K562 (cell line): ENCODE data around the gene KCNAB1. TPM values are rescaled to one million over a fixed set of nuclear protein-coding genes. Genes with fewer than 3 reads are reported as not detected.

Experiments
- ATAC-seq: fragments of 200-7000 bp; cut with Tn5 transposase; 3 replicates; pipeline ENCODE4 v1.9.1; 2020; ENCODE audit warnings: moderate library complexity
- BruUV-seq: library from RNA; stranded (reverse); fragments of 400-500 nt; replicated peaks from 2 replicates; lab custom pipeline; 2021; lab: Mats Ljungman, UMichigan
- CTCF ChIA-PET: fragments of 300-600 bp; formaldehyde crosslinking; extraction: SDS; loops from one replicate; lab custom pipeline; 2021; ENCODE audit warnings: low intra/inter-chr PET ratio; lab: Yijun Ruan, JAX
- POLR2A ChIA-PET: fragments of 300-600, 350-650 bp; sonication (Branson Sonifier 250); formaldehyde crosslinking; extraction: SDS; loops from one replicate; lab custom pipeline; 2021; ENCODE audit warnings: antibody characterized with exemption, inconsistent platforms; lab: Yijun Ruan, JAX
- DNase-seq, 4 experiments: peaks; one replicate each; pipeline versions ENCODE4 v3.0.0 to v3.0.0-alpha.2; 2011 to 2018; ENCODE audit warnings: low spot score in 3 of 4, mixed read lengths in 3 of 4; ENCODE audit errors: extremely low read depth in 1 of 4
- FAIRE-seq: peaks from 2 replicates; lab custom pipeline; 2011; peaks lifted over from hg19 to GRCh38; lab: Jason Lieb, UNC
- H2AFZ ChIP-seq: 2 replicates; pipeline ENCODE4 v1.6.0; 2011; ENCODE audit warnings: low read depth, low read length, control low read depth, inconsistent platforms
- H3K27ac ChIP-seq: fragments of 200-600 bp; 3 replicates; pipeline ENCODE4 v1.8.0; 2011; ENCODE audit warnings: low read depth, mild to moderate bottlenecking, control low read depth, inconsistent platforms, low read length, moderate library complexity, mixed read lengths; ENCODE audit errors: extremely low read depth
- H3K27me3 ChIP-seq, 2 experiments: fragments of 300-600 bp in 1 of 2; 2 replicates in 1 of 2; 3 replicates in 1 of 2; pipeline versions ENCODE4 v1.6.0 to v1.8.0; 2011; ENCODE audit warnings: inconsistent platforms in 2 of 2, low read length in 2 of 2, mild to moderate bottlenecking in 1 of 2, mixed read lengths in 1 of 2, moderate library complexity in 1 of 2; ENCODE audit not compliant: control insufficient read depth in 2 of 2, insufficient read depth in 2 of 2
- H3K36me3 ChIP-seq: fragments of 300-600 bp; 3 replicates; pipeline ENCODE4 v1.8.0; 2011; ENCODE audit warnings: mild to moderate bottlenecking, low read length, inconsistent platforms; ENCODE audit not compliant: control insufficient read depth, insufficient read depth
- H3K4me1 ChIP-seq, 2 experiments: fragments of 200-600 bp in 1 of 2; replicated peaks in 1 of 2; 2 replicates in 1 of 2; 3 replicates in 1 of 2; pipeline versions ENCODE4 v1.5.1 to v1.8.0; 2011; ENCODE audit warnings: inconsistent platforms in 2 of 2, low read length in 2 of 2, mild to moderate bottlenecking in 1 of 2, mixed read lengths in 1 of 2, moderate library complexity in 1 of 2; ENCODE audit not compliant: control insufficient read depth in 2 of 2, insufficient read depth in 2 of 2
- H3K4me2 ChIP-seq: 2 replicates; pipeline ENCODE4 v1.6.1; 2011; ENCODE audit warnings: low read length, control low read depth, inconsistent platforms, mixed read lengths; ENCODE audit not compliant: insufficient read depth
- H3K4me3 ChIP-seq: fragments of 200-600 bp; sonication (generic), shearing (Covaris generic); 2 replicates; pipeline ENCODE4 v1.5.1; 2016; ENCODE audit warnings: control low read depth, inconsistent platforms
- H3K79me2 ChIP-seq: fragments of 200-600 bp; 3 replicates; pipeline ENCODE4 v1.8.0; 2011; ENCODE audit warnings: low read length, inconsistent platforms; ENCODE audit not compliant: control insufficient read depth, insufficient read depth
- H3K9ac ChIP-seq, 2 experiments: 2 replicates each; pipeline versions ENCODE4 v1.6.0 to v1.6.1; 2011; ENCODE audit warnings: low read depth in 2 of 2, low read length in 2 of 2, control low read depth in 1 of 2, inconsistent platforms in 1 of 2, mild to moderate bottlenecking in 1 of 2, mixed read lengths in 1 of 2; ENCODE audit not compliant: insufficient read depth in 1 of 2
- H3K9me1 ChIP-seq: one replicate; pipeline ENCODE4 v1.6.0; 2011; ENCODE audit warnings: inconsistent platforms, mild to moderate bottlenecking, low read length, moderate library complexity; ENCODE audit not compliant: control insufficient read depth, insufficient read depth
- H3K9me3 ChIP-seq: replicated peaks from 2 replicates; pipeline ENCODE4 v1.5.1; 2011; ENCODE audit warnings: low read depth, low read length, inconsistent platforms; ENCODE audit not compliant: control insufficient read depth, insufficient read depth
- H4K20me1 ChIP-seq: replicated peaks from 2 replicates; pipeline ENCODE4 v1.6.1; 2011; ENCODE audit warnings: low read length, inconsistent platforms, mixed read lengths; ENCODE audit not compliant: control insufficient read depth, insufficient read depth
- ARID3A ChIP-seq: IDR thresholded peaks from 2 replicates; pipeline ENCODE4 v1.6.1; 2012; ENCODE audit warnings: low read depth, low read length, improper control_type of control experiment, borderline replicate concordance
- ATF2 ChIP-seq: sonication (generic); formaldehyde crosslinking; IDR thresholded peaks from 2 replicates; pipeline ENCODE4 v1.8.1; 2022; ENCODE audit warnings: missing genetic modification reagents
- BRCA1 ChIP-seq, 2 experiments: fragments of 450-650 bp in 1 of 2; sonication (generic) in 1 of 2; formaldehyde crosslinking in 1 of 2; IDR thresholded peaks; 2 replicates each; pipeline versions ENCODE4 v1.5.0 to v1.6.1; 2017 to 2020; ENCODE audit warnings: mild to moderate bottlenecking in 1 of 2, missing genetic modification reagents in 1 of 2
- CCNT2 ChIP-seq: IDR thresholded peaks from 2 replicates; pipeline ENCODE4 v1.6.1; 2011; ENCODE audit warnings: borderline replicate concordance, low read depth, mild to moderate bottlenecking, moderate library complexity, mixed read lengths, low read length; ENCODE audit not compliant: insufficient read length; ENCODE audit errors: extremely low read depth
- CREM ChIP-seq: IDR thresholded peaks from 2 replicates; pipeline ENCODE4 v1.6.1; 2014; ENCODE audit warnings: antibody characterized with exemption, low read depth
- E2F4 ChIP-seq: sonication (generic); formaldehyde crosslinking; IDR thresholded peaks from 2 replicates; pipeline ENCODE4 v1.8.0; 2022; ENCODE audit warnings: mild to moderate bottlenecking, low read depth, missing genetic modification reagents
- GABPA ChIP-seq: fragments of 200-800 bp; sonication (Bioruptor generic); conservative IDR thresholded peaks from 2 replicates; pipeline ENCODE4 v1.6.1; 2016; ENCODE audit warnings: low read depth, missing genetic modification characterization, missing compliant biosample characterization
- HNRNPLL ChIP-seq: fragments of 200-400 bp; formaldehyde crosslinking; IDR thresholded peaks from 2 replicates; pipeline ENCODE4 v1.6.1; 2017; ENCODE audit warnings: low read length, low read depth, mild to moderate bottlenecking; ENCODE audit not compliant: poor library complexity, severe bottlenecking
- MITF ChIP-seq: IDR thresholded peaks from 2 replicates; pipeline ENCODE4 v1.6.1; 2014; ENCODE audit warnings: antibody characterized with exemption
- MYNN ChIP-seq, 2 experiments: sonication (generic); formaldehyde crosslinking in 1 of 2; IDR thresholded peaks; 2 replicates each; pipeline versions ENCODE4 v1.5.0 to v1.6.1; 2016 to 2020; ENCODE audit warnings: antibody characterized with exemption in 1 of 2, missing genetic modification reagents in 1 of 2
- POLR2A ChIP-seq: fragments of 450-650 bp; conservative IDR thresholded peaks from 2 replicates; pipeline ENCODE4 v1.6.1; 2016
- SAP30 ChIP-seq: fragments of 200-600 bp; sonication (generic); IDR thresholded peaks from 2 replicates; pipeline ENCODE4 v1.6.1; 2012; ENCODE audit warnings: borderline replicate concordance, low read depth, mild to moderate bottlenecking, moderate library complexity, low read length, control low read depth, inconsistent platforms; ENCODE audit not compliant: insufficient read depth, poor library complexity, severe bottlenecking
- XRCC4 ChIP-seq: IDR thresholded peaks from one replicate; pipeline ENCODE4 v1.6.1; 2011; ENCODE audit not compliant: insufficient read depth, insufficient read length; ENCODE audit errors: extremely low read depth
- ZNF140 ChIP-seq: fragments of 250-450 bp; sonication (Bioruptor Pico); IDR thresholded peaks from 2 replicates; pipeline ENCODE4 v1.8.0; 2021; ENCODE audit warnings: moderate library complexity, mild to moderate bottlenecking, inconsistent platforms
- ZZZ3 ChIP-seq: fragments of 450-650 bp; IDR thresholded peaks from 2 replicates; pipeline ENCODE4 v1.6.1; 2016; ENCODE audit warnings: antibody characterized with exemption, mild to moderate bottlenecking, moderate library complexity
- WGBS: fragments of 100-300 bp; shearing (Covaris generic); methylation state at CpG from one replicate; pipeline ENCODE4 v1.1.6; 2016; ENCODE audit warnings: low coverage, mixed read lengths; ENCODE audit not compliant: insufficient coverage; ENCODE audit errors: missing lambda C conversion rate; 5-methylcytosine and 5-hydroxymethylcytosine counted together
- in situ Hi-C: fragments of 300-500 bp; cut with MboI; formaldehyde crosslinking; loops from 4 replicates; pipeline ENCODE4 v1.15.0; 2018; ENCODE audit warnings: inconsistent platforms, mixed read lengths
- intact Hi-C: fragments of 100-400 bp; cut with micrococcal nuclease; formaldehyde crosslinking; loops from 2 replicates; pipeline ENCODE4 v1.14.2; 2022
- polyA plus RNA-seq, 8 experiments: library from polyadenylated mRNA; depleted of rRNA in 4 of 8; stranded (reverse) in 5 of 8; unstranded in 3 of 8; fragments of >200 nt; fragmentation: Nextera tagmentation in 2 of 8; fragmentation: Illumina TruSeq in 1 of 8; extraction: Ambion mirVana in 2 of 8; extraction: Trizol in 1 of 8; gene quantifications; 2 replicates each; pipeline versions ENCODE4 v1.2.1 to v1.2.3, GENCODE V29; 2011 to 2014; ENCODE audit warnings: inconsistent platforms in 1 of 8, missing spikeins in 1 of 8
- total RNA-seq, 7 experiments: library from RNA; depleted of rRNA in 6 of 7; stranded (reverse); fragments of >200 nt in 6 of 7; fragmentation: Illumina TruSeq in 2 of 7; extraction: Trizol in 2 of 7; gene quantifications; 2 replicates each; pipeline versions ENCODE4 v1.2.1 to v1.2.3, GENCODE V29; 2011 to 2021; ENCODE audit warnings: low replicate concordance in 1 of 7
- TF ChIP-seq, protein P1 (sequence below): fragments of 250-450 bp; sonication (Bioruptor Pico); IDR thresholded peaks from 2 replicates; pipeline ENCODE4 v1.4.0; 2020

The KCNAB1 gene
- total and polyA plus RNA-seq, 9 of the 15 experiments (the other 6 are each of a cell fraction or from before 2014, with no cell fraction given), result 0.14 to 1.2 (median 0.51) TPM

DNA sequence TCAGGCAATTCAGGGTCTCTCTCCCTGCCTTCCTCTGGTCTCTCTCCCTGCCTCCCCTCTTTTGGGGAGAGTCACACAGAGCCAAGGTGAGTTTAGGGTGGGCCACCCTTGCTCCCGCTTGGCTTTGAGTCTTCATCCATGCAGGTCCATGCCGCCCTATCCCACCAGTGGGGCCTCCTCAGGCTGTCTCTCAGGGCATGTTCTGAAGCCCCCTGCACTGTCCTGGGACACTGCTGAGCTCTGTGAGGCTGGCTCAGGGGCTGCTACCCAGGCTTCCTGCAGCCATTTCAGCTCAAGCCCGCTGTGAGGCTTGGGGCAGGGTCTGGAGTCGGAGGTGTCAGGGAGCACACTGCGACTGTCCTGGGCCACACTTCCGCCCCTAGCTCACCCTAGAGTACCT, 231.4 kb downstream of the KCNAB1 start:
- H3K27ac ChIP-seq, result no peak overlapping the region
- no peak overlapping the region for H3K4me3 ChIP-seq
- in situ Hi-C loops (no loop called here), intact Hi-C loops (no loop called here)
- FAIRE-seq, result no peak
- ChIA-PET CTCF (no interaction called here), POLR2A (no interaction called here)
- H3K27me3 ChIP-seq, result peaks cover 0 to 19% of the 10 kb centered on the region in 2 experiments; a peak in 2 of 5 replicates
- no peaks in the 10 kb centered on the region for H3K36me3 ChIP-seq
- no peaks in the 10 kb centered on the region for H3K9me3 ChIP-seq
- H2AFZ ChIP-seq, result no peak overlapping the region
- no peaks in the 10 kb centered on the region for H4K20me1 ChIP-seq
- H3K4me2 ChIP-seq, result no peak overlapping the region
- H3K79me2 ChIP-seq, result no peaks in the 10 kb centered on the region
- no peak overlapping the region; a peak in 1 of 4 replicates for H3K9ac ChIP-seq
- BruUV-seq, result no TSS peak
- no peak for DNase-seq
- WGBS, result 0% methylated on average over 5 of the region's 6 CpGs
- ATAC-seq, result no peak
- H3K4me1 ChIP-seq, result no peaks in the 10 kb centered on the region
- H3K9me1 ChIP-seq, result no peaks in the 10 kb centered on the region
- no peak for TF ChIP-seq MYNN (IDR thresholded peaks at IDR 0.05)
- no peak for TF ChIP-seq MYNN (CRISPR knock-in tag; IDR thresholded peaks at IDR 0.05)
- no peak for TF ChIP-seq GABPA (tag)
- TF ChIP-seq BRCA1 (IDR thresholded peaks at IDR 0.05), result no peak
- TF ChIP-seq BRCA1 (CRISPR knock-in tag; IDR thresholded peaks at IDR 0.05), result no peak
- TF ChIP-seq POLR2A, result no peak
- TF ChIP-seq ZNF140 (CRISPR knock-in tag), result no peak
- TF ChIP-seq ARID3A, result no peak
- TF ChIP-seq SAP30, result no peak
- TF ChIP-seq MITF, result no peak
- no peak for TF ChIP-seq E2F4
- no peak for TF ChIP-seq ZZZ3
- no peak for TF ChIP-seq CCNT2
- TF ChIP-seq, protein P1, sequence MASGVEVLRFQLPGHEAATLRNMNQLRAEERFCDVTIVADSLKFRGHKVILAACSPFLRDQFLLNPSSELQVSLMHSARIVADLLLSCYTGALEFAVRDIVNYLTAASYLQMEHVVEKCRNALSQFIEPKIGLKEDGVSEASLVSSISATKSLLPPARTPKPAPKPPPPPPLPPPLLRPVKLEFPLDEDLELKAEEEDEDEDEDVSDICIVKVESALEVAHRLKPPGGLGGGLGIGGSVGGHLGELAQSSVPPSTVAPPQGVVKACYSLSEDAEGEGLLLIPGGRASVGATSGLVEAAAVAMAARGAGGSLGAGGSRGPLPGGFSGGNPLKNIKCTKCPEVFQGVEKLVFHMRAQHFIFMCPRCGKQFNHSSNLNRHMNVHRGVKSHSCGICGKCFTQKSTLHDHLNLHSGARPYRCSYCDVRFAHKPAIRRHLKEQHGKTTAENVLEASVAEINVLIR, result no peak
- no peak for TF ChIP-seq ATF2 (CRISPR knock-in tag)
- TF ChIP-seq HNRNPLL, result no peak
- no peak for TF ChIP-seq XRCC4
- TF ChIP-seq CREM, result no peak
